Esophagus muscularis mucosa (tissue), 3 donors: ENCODE data around the gene C2CD3.

Experiments used
- CTCF ChIP-seq, 3 experiments: fragments of 200-600 bp in 2 of 3; fragments of 450-650 bp in 1 of 3; sonication (generic) in 2 of 3; IDR thresholded peaks; one replicate each; pipeline ENCODE4 v1.5.1; 2017 to 2019; ENCODE audit warnings: antibody characterized with exemption in 3 of 3, mild to moderate bottlenecking in 2 of 3, moderate library complexity in 1 of 3
- POLR2A ChIP-seq: fragments of 450-650 bp; IDR thresholded peaks from one replicate; pipeline ENCODE4 v1.6.1; 2017; ENCODE audit warnings: antibody characterized with exemption, moderate library complexity, mild to moderate bottlenecking, low read depth
- POLR2AphosphoS5 ChIP-seq, 2 donors: sonication (generic); formaldehyde crosslinking; IDR thresholded peaks; one replicate each; pipeline ENCODE4 v1.6.1; 2017; ENCODE audit warnings: antibody characterized with exemption in 2 of 2

- TF ChIP-seq POLR2A (no peak), CTCF (IDR thresholded peaks at IDR 0.05) (no peak), POLR2AphosphoS5 (IDR thresholded peaks at IDR 0.05) (no peak)
Observed at GRCh38 chr11:74220376-74220775, 49.6 kb upstream of the C2CD3 start.
